Superior temporal gyrus (tissue), 1 donor: ENCODE data around the gene AAK1.
"Not testable (repeated sequence)": the region's sequence is repeated elsewhere in the genome, so short reads cannot be mapped to it uniquely, and the experiment has no call there.

Experiments
- DNase-seq: peaks from one replicate; pipeline ENCODE4 v3.0.0-alpha.2; 2016; ENCODE audit errors: extremely low spot score

AAK1 gene

GRCh38 chr2:69575371-69575770 lies 68.2 kb downstream of the AAK1 start:
- DNase-seq: not testable (repeated sequence)

GRCh38 chr2:69572641-69573040 lies 70.9 kb downstream of the AAK1 start:
- no peak for DNase-seq

- no peak for DNase-seq
These were observed 72.3 kb downstream of the AAK1 start for GRCh38 chr2:69571189-69571588.

GRCh38 chr2:69570474-69570873 lies 73.1 kb downstream of the AAK1 start:
- no peak for DNase-seq

- no peak for DNase-seq
These were observed 75.6 kb downstream of the AAK1 start for GRCh38 chr2:69567909-69568300.

GRCh38 chr2:69567157-69567908 lies 76.2 kb downstream of the AAK1 start:
- DNase-seq: no peak

GRCh38 chr2:69566669-69567068 lies 76.9 kb downstream of the AAK1 start:
- DNase-seq: no peak

GRCh38 chr2:69565431-69565839 lies 78.1 kb downstream of the AAK1 start:
- peak; percentile 78 for DNase-seq

- DNase-seq: no peak
These were observed 78.9 kb downstream of the AAK1 start for GRCh38 chr2:69564604-69565003.

- DNase-seq: no peak
These were observed 80.5 kb downstream of the AAK1 start for GRCh38 chr2:69563021-69563420.

GRCh38 chr2:69561101-69561500 lies 82.4 kb downstream of the AAK1 start:
- no peak for DNase-seq

GRCh38 chr2:69560147-69560482 lies 83.4 kb downstream of the AAK1 start:
- no peak for DNase-seq

GRCh38 chr2:69559442-69560146 lies 83.9 kb downstream of the AAK1 start:
- peak; percentile 64 for DNase-seq

GRCh38 chr2:69556008-69556407 lies 87.5 kb downstream of the AAK1 start:
- DNase-seq: no peak

GRCh38 chr2:69554981-69555380 lies 88.6 kb downstream of the AAK1 start:
- no peak for DNase-seq

- DNase-seq: no peak
These were observed 89.0 kb downstream of the AAK1 start for GRCh38 chr2:69554568-69554967.

GRCh38 chr2:69553991-69554390 lies 89.5 kb downstream of the AAK1 start:
- DNase-seq: no peak

- DNase-seq: not testable (repeated sequence)
These were observed 93.0 kb downstream of the AAK1 start for GRCh38 chr2:69550511-69550910.

GRCh38 chr2:69549421-69549820 lies 94.1 kb downstream of the AAK1 start:
- no peak for DNase-seq

- DNase-seq: no peak
These were observed 95.4 kb downstream of the AAK1 start for GRCh38 chr2:69547984-69548715.

GRCh38 chr2:69546646-69547045 lies 96.9 kb downstream of the AAK1 start:
- no peak for DNase-seq

GRCh38 chr2:69545477-69545932 lies 98.0 kb downstream of the AAK1 start:
- no peak for DNase-seq

GRCh38 chr2:69544951-69545350 lies 98.6 kb downstream of the AAK1 start:
- peak; percentile 82 for DNase-seq
